Mesothelial cell of epicardium (in vitro differentiated cells): Measurements from ENCODE around the gene TSPYL4. TPM values are rescaled to one million over a fixed set of nuclear protein-coding genes. Genes with fewer than 3 reads are reported as not detected.

Experiments
- DNase-seq, 2 experiments: peaks; one replicate each; pipeline ENCODE4 v3.0.0; 2021; ENCODE audit warnings: low spot score in 2 of 2; ENCODE audit not compliant: unreplicated experiment in 2 of 2
- H3K27ac Mint-ChIP-seq: 2 replicates; pipeline ENCODE4 v1.8.0; 2021; ENCODE audit warnings: mixed read lengths
- H3K27me3 Mint-ChIP-seq: 2 replicates; pipeline ENCODE4 v1.8.0; 2021; ENCODE audit warnings: low read depth, mixed read lengths
- H3K36me3 Mint-ChIP-seq: 2 replicates; pipeline ENCODE4 v1.8.0; 2021; ENCODE audit warnings: mixed read lengths
- H3K4me1 Mint-ChIP-seq: 2 replicates; pipeline ENCODE4 v1.8.0; 2021; ENCODE audit warnings: mixed read lengths
- H3K4me3 Mint-ChIP-seq: 2 replicates; pipeline ENCODE4 v1.8.0; 2021; ENCODE audit warnings: mild to moderate bottlenecking, moderate library complexity, mixed read lengths
- H3K9me3 Mint-ChIP-seq: 2 replicates; pipeline ENCODE4 v1.8.0; 2021; ENCODE audit warnings: mixed read lengths
- total RNA-seq: library from RNA; stranded (reverse); gene quantifications from 3 replicates; pipeline ENCODE4 v1.2.1, GENCODE V29; 2021
- TF ChIP-seq, protein P1 (sequence below): fragments of 200-600 bp; sonication (generic); IDR thresholded peaks from one replicate; pipeline ENCODE4 v1.5.0; 2021; ENCODE audit warnings: antibody characterized with exemption; ENCODE audit not compliant: unreplicated experiment

The TSPYL4 gene
- total RNA-seq, 1 donor from 2014 or later, result 44.0 TPM

DNA sequence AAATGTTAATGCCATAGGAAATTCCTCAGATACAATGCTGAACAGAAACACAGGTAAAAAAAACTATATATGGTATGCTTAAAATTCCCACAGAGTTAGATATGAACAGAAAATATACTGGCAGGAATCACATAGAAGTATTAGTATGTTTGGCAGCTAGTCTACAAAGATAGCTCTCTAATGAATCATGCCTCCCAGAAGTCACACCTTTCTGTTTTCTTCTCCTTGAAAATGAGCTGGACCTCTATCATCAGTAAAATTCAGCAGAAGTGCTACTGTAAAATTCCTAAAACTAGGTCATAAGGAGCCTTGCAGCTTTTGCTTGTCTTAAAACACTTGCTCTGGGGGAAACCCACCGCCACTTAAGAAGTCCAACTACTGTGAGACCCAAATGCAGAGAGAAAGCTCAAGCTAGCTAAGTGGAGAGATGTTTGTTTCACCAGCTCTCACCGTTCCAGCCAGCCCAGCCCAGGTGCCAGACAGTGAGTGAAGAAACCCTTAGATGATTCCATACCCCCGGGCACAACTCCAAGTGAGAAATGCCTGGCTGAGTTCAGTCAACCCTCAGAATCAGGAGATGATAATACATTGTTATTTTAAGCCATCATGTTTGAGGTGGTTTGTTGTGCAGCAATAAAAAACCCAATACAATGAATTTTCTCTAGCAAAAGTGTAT, 43.0 kb downstream of the TSPYL4 start:
- Mint-ChIP-seq H3K4me1 (peaks cover 22% of the 10 kb centered on the region), H3K36me3 (no peaks in the 10 kb centered on the region), H3K27me3 (no peaks in the 10 kb centered on the region), H3K27ac (peak overlapping the region; percentile 37), H3K4me3 (no peak overlapping the region), H3K9me3 (no peaks in the 10 kb centered on the region)
- TF ChIP-seq, protein P1, sequence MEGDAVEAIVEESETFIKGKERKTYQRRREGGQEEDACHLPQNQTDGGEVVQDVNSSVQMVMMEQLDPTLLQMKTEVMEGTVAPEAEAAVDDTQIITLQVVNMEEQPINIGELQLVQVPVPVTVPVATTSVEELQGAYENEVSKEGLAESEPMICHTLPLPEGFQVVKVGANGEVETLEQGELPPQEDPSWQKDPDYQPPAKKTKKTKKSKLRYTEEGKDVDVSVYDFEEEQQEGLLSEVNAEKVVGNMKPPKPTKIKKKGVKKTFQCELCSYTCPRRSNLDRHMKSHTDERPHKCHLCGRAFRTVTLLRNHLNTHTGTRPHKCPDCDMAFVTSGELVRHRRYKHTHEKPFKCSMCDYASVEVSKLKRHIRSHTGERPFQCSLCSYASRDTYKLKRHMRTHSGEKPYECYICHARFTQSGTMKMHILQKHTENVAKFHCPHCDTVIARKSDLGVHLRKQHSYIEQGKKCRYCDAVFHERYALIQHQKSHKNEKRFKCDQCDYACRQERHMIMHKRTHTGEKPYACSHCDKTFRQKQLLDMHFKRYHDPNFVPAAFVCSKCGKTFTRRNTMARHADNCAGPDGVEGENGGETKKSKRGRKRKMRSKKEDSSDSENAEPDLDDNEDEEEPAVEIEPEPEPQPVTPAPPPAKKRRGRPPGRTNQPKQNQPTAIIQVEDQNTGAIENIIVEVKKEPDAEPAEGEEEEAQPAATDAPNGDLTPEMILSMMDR, result no peak
- no peak for DNase-seq

DNA sequence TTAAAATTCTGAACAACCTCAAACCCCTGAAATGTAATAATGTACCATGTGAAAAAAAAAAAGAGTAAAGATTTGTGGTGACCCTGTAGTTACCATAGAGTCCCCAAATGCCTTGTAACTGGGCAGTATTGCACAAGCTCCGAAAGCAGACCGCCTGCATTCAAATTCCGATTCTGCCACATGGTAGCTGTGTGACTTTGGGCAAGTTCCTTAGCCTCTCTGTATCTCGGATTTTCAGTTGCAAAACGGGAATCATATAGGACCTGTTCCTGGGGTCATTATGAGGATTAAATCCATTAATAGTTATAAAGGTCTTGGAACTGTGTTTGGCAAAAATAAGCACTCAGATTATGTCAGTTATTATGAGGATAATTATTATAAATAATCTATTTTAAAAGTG, 43.6 kb downstream of the TSPYL4 start:
- DNase-seq, result no peak
- Mint-ChIP-seq H3K36me3 (no peaks in the 10 kb centered on the region), H3K9me3 (no peaks in the 10 kb centered on the region), H3K4me1 (peaks cover 27% of the 10 kb centered on the region), H3K27ac (no peak overlapping the region), H3K27me3 (no peaks in the 10 kb centered on the region), H3K4me3 (no peak overlapping the region)
- TF ChIP-seq, protein P1, result no peak

DNA sequence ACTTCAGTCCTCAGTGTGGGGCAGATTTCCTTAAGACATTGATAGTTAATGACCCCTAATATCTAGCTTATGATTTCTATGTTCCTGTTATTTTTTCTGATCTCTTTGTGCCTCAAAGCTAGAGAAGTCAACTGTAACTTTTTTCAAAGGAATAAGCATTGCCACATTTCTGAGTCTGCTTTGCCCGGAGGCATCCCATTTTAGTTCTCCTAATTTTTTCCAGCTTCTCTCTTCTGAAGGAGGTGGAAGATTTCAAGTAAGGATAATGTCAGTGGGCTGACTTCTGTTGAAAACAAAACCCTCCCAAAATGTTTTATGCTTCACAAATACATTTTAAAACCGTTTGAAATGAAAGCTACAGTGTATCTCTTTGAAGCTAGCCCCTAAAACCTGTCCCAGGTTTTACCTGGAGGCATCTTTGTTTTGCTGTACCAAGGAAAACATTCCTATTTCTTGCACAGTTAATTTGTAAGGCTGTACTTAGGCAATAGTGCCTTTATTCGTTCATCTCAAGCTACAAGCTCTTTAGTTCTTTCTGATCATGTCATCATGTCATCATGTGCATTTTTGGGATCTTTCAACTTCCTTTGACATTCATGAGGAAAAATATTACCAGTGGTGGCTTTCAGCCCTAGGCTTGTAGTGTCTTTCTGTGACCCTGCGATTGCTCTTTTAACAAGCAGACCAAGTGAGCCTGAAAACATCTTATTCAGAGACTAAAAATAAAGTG, 45.7 kb downstream of the TSPYL4 start:
- H3K27me3 Mint-ChIP-seq, result no peaks in the 10 kb centered on the region
- DNase-seq, result no peak
- H3K27ac Mint-ChIP-seq, result no peak overlapping the region
- no peaks in the 10 kb centered on the region for H3K9me3 Mint-ChIP-seq
- TF ChIP-seq, protein P1, result no peak
- H3K4me1 Mint-ChIP-seq, result peaks cover 34% of the 10 kb centered on the region
- no peak overlapping the region for H3K4me3 Mint-ChIP-seq
- H3K36me3 Mint-ChIP-seq, result no peaks in the 10 kb centered on the region

DNA sequence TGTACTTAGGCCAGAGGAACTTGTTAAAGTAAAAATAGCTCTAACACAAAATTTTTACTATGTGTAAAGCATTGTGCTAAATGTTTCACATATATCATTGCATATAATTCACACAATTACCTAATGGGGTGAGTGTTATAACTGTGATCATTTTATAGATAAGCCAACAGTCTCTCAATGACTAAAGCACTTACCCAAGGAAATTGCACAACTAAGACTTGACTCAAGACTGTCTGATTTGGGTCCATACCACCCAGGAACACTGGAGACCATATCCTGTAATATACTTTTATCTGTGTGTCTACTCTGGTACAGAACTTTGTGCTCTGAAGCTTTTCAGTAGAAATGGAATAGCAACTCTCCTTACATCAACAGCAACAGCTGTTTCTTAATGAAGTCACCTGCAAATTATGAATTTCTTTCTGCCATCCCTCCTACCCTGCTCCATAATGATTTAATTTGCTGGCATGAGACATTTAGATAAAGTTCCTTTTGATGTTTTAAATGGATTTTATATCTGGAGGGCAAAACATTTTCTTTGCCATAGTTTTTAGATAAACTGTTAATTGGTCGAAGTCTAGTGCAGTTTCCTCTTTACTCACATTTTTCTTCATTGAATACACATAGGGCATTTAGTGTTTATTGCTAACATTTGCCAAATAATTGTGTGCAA, 47.5 kb downstream of the TSPYL4 start:
- TF ChIP-seq, protein P1, result no peak

DNA sequence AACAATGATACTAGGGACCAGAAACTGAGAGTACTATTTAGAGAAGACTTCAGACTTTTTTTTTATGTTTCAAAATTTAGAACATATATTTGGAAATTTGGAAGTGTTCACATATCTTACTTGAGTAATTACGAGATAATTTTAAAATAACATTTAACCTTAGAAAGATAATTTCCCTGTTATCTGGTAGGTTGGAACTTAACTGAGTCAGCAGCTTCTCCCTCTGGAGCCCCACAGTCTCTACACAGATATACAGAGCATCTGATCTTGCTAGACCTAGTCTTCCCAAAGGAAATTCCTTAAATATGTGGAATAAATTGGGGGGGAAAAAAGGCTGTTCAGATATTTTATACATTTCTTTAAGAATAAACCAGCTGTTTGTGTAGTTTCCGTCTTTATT, 48.6 kb downstream of the TSPYL4 start:
- Mint-ChIP-seq H3K9me3 (no peaks in the 10 kb centered on the region), H3K36me3 (no peaks in the 10 kb centered on the region), H3K4me3 (no peak overlapping the region), H3K4me1 (peaks cover 28% of the 10 kb centered on the region), H3K27me3 (no peaks in the 10 kb centered on the region), H3K27ac (peak overlapping the region; percentile 90)
- no peak for DNase-seq
- TF ChIP-seq, protein P1, result no peak

More for the DNA sequence above, 47.5 kb downstream of the TSPYL4 start:
- no peaks in the 10 kb centered on the region for H3K9me3 Mint-ChIP-seq
- no peaks in the 10 kb centered on the region for H3K27me3 Mint-ChIP-seq
- H3K4me1 Mint-ChIP-seq, result peaks cover 34% of the 10 kb centered on the region
- H3K27ac Mint-ChIP-seq, result no peak overlapping the region
- H3K36me3 Mint-ChIP-seq, result no peaks in the 10 kb centered on the region
- no peak overlapping the region for H3K4me3 Mint-ChIP-seq
- DNase-seq, result no peak
